ENCODE data around the gene AGBL5. TPM values are rescaled to one million over a fixed set of nuclear protein-coding genes. Genes with fewer than 3 reads are reported as not detected.

The AGBL5 gene
- total and polyA plus RNA-seq, 2 of the 13 experiments (the other 11 are each of a cell fraction or from before 2014, with no cell fraction given) = 55.9 to 73.3 TPM

DNA sequence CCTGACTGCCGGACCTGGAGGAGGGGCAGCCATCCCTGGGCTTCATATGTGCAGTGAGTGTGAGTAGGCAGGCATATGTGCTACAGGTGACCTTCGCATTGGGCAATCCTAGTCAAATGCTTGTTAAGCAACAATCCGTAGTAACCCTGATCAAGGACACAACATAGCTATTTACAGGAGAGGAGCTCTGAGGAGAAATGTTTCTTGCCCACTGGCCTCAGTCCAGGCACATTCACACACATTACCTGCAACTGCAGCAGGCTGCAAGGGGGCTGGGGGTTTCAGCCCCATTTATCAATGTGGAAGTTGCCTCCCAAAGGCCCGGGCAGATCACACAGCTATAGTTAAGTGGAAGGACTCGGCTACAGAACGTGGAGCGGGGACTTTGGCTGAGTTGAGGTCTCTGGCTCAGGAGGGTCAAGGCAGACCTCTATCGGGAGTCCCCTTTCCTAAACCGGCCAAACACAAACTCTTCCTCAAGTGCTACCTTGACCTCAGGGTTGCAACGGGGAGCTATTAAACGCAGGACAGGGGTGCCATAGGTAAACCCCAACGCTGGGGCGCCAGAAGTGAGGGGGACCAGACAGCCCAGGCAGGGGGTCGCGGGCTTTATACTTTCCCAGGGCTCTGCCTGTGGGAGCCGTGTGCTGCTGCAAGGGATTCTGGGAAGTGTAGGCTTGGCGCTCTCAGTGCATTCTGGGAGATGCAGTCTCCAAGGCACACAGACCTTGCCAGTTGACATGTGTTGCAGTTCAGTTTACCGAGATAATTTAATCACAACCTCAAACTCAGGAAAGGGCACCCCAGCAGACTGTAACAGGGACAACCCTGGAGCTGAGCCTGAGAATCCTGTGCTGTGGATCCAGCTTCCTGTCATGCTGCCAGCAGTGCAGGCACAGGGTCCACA, 44.5 kb downstream of the AGBL5 start (continued):
- TF ChIP-seq, protein P1, sequence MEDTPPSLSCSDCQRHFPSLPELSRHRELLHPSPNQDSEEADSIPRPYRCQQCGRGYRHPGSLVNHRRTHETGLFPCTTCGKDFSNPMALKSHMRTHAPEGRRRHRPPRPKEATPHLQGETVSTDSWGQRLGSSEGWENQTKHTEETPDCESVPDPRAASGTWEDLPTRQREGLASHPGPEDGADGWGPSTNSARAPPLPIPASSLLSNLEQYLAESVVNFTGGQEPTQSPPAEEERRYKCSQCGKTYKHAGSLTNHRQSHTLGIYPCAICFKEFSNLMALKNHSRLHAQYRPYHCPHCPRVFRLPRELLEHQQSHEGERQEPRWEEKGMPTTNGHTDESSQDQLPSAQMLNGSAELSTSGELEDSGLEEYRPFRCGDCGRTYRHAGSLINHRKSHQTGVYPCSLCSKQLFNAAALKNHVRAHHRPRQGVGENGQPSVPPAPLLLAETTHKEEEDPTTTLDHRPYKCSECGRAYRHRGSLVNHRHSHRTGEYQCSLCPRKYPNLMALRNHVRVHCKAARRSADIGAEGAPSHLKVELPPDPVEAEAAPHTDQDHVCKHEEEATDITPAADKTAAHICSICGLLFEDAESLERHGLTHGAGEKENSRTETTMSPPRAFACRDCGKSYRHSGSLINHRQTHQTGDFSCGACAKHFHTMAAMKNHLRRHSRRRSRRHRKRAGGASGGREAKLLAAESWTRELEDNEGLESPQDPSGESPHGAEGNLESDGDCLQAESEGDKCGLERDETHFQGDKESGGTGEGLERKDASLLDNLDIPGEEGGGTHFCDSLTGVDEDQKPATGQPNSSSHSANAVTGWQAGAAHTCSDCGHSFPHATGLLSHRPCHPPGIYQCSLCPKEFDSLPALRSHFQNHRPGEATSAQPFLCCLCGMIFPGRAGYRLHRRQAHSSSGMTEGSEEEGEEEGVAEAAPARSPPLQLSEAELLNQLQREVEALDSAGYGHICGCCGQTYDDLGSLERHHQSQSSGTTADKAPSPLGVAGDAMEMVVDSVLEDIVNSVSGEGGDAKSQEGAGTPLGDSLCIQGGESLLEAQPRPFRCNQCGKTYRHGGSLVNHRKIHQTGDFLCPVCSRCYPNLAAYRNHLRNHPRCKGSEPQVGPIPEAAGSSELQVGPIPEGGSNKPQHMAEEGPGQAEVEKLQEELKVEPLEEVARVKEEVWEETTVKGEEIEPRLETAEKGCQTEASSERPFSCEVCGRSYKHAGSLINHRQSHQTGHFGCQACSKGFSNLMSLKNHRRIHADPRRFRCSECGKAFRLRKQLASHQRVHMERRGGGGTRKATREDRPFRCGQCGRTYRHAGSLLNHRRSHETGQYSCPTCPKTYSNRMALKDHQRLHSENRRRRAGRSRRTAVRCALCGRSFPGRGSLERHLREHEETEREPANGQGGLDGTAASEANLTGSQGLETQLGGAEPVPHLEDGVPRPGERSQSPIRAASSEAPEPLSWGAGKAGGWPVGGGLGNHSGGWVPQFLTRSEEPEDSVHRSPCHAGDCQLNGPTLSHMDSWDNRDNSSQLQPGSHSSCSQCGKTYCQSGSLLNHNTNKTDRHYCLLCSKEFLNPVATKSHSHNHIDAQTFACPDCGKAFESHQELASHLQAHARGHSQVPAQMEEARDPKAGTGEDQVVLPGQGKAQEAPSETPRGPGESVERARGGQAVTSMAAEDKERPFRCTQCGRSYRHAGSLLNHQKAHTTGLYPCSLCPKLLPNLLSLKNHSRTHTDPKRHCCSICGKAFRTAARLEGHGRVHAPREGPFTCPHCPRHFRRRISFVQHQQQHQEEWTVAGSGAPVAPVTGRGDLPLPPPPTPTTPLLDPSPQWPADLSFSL (CRISPR knock-in tag; IDR thresholded peaks at IDR 0.05) = no peak
- no peak for TF ChIP-seq IKZF1 (IDR thresholded peaks at IDR 0.05)
- TF ChIP-seq, protein P2, sequence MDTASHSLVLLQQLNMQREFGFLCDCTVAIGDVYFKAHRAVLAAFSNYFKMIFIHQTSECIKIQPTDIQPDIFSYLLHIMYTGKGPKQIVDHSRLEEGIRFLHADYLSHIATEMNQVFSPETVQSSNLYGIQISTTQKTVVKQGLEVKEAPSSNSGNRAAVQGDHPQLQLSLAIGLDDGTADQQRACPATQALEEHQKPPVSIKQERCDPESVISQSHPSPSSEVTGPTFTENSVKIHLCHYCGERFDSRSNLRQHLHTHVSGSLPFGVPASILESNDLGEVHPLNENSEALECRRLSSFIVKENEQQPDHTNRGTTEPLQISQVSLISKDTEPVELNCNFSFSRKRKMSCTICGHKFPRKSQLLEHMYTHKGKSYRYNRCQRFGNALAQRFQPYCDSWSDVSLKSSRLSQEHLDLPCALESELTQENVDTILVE (CRISPR knock-in tag; IDR thresholded peaks at IDR 0.05) = peak; percentile 97
- TF ChIP-seq HNRNPH1 (optimal IDR thresholded peaks at IDR 0.05; ENCODE audit: low read depth, low read length) = peak; percentile 50
- TF ChIP-seq, protein P3, sequence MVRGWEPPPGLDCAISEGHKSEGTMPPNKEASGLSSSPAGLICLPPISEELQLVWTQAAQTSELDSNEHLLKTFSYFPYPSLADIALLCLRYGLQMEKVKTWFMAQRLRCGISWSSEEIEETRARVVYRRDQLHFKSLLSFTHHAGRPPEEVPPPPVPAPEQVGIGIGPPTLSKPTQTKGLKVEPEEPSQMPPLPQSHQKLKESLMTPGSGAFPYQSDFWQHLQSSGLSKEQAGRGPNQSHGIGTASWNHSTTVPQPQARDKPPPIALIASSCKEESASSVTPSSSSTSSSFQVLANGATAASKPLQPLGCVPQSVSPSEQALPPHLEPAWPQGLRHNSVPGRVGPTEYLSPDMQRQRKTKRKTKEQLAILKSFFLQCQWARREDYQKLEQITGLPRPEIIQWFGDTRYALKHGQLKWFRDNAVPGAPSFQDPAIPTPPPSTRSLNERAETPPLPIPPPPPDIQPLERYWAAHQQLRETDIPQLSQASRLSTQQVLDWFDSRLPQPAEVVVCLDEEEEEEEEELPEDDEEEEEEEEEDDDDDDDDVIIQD (CRISPR knock-in tag; IDR thresholded peaks at IDR 0.05; ENCODE audit: low read depth) = peak; percentile 71
- TF ChIP-seq CHCHD3 (CRISPR knock-in tag; IDR thresholded peaks at IDR 0.05) = no peak
- TF ChIP-seq ZNF75D (CRISPR knock-in tag; IDR thresholded peaks at IDR 0.05; ENCODE audit: borderline replicate concordance) = no peak
- TF ChIP-seq, protein P4, sequence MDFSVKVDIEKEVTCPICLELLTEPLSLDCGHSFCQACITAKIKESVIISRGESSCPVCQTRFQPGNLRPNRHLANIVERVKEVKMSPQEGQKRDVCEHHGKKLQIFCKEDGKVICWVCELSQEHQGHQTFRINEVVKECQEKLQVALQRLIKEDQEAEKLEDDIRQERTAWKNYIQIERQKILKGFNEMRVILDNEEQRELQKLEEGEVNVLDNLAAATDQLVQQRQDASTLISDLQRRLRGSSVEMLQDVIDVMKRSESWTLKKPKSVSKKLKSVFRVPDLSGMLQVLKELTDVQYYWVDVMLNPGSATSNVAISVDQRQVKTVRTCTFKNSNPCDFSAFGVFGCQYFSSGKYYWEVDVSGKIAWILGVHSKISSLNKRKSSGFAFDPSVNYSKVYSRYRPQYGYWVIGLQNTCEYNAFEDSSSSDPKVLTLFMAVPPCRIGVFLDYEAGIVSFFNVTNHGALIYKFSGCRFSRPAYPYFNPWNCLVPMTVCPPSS (IDR thresholded peaks at IDR 0.05) = no peak
- TF ChIP-seq EEA1 (CRISPR knock-in tag; IDR thresholded peaks at IDR 0.05; ENCODE audit: borderline replicate concordance) = no peak
- peak; percentile 67; the same call in 1 of the 2 replicates for TF ChIP-seq TFDP1 (CRISPR knock-in tag; IDR thresholded peaks at IDR 0.05; ENCODE audit: borderline replicate concordance)
- no peak for TF ChIP-seq ZNF660 (CRISPR knock-in tag; IDR thresholded peaks at IDR 0.05; ENCODE audit: borderline replicate concordance, low read depth)
- peak; percentile 94 for TF ChIP-seq SP5 (CRISPR knock-in tag; IDR thresholded peaks at IDR 0.05; ENCODE audit: borderline replicate concordance, low read depth)
- TF ChIP-seq MED1 (CRISPR knock-in tag; IDR thresholded peaks at IDR 0.05) = peak; percentile 99

Data from HepG2 (cell line).